Measurements from ENCODE around the gene ZNF367.
A peak's percentile ranks its signal among the peaks of the same experiment; 100 is the strongest.

The ZNF367 gene
- 2.4 to 11.9 (median 8.8) reads per million in 4 donors for total RNA-seq

- DNase-seq, result peak; percentile 84 to 99 (median 89)
Observed at GRCh38 chr9:96418083-96418919, at the start of gene ZNF367. ZNF367 (minus strand) TSS chr9:96418370; CDS start chr9:96418032, 338 bp downstream.

- DNase-seq, result no peak
Observed at GRCh38 chr9:96467784-96468183, 49.6 kb upstream of the ZNF367 start.

- no peak for DNase-seq
Observed at GRCh38 chr9:96464426-96464825, 46.3 kb upstream of the ZNF367 start.

GRCh38 chr9:96462541-96462940, 44.4 kb upstream of the ZNF367 start:
- DNase-seq, result no peak

- DNase-seq, result no peak
Observed at GRCh38 chr9:96461336-96461735, 43.2 kb upstream of the ZNF367 start.

GRCh38 chr9:96460882-96461281, 42.7 kb upstream of the ZNF367 start:
- DNase-seq, result no peak

GRCh38 chr9:96460470-96460869, 42.3 kb upstream of the ZNF367 start:
- DNase-seq, result no peak

GRCh38 chr9:96459268-96460007, 41.3 kb upstream of the ZNF367 start:
- no peak for DNase-seq

- DNase-seq, result no peak
Observed at GRCh38 chr9:96458226-96458625, 40.1 kb upstream of the ZNF367 start.

GRCh38 chr9:96457266-96457665, 39.1 kb upstream of the ZNF367 start:
- DNase-seq, result no peak

GRCh38 chr9:96453625-96454024, 35.5 kb upstream of the ZNF367 start:
- DNase-seq, result no peak

- DNase-seq, result peak in 4 of 5 donors; percentile 16 to 43 (median 28)
Observed at GRCh38 chr9:96450613-96451528, 32.7 kb upstream of the ZNF367 start.

GRCh38 chr9:96449845-96450612, 31.9 kb upstream of the ZNF367 start, which contains the start of gene HABP4:
HABP4 (plus strand) TSS chr9:96450169; CDS start chr9:96450280, 111 bp downstream.
- DNase-seq, result peak; percentile 91 to 96 (median 94)

GRCh38 chr9:96449523-96449844, 31.3 kb upstream of the ZNF367 start:
- DNase-seq, result no peak

GRCh38 chr9:96448546-96449170, 30.5 kb upstream of the ZNF367 start:
- no peak for DNase-seq

GRCh38 chr9:96447406-96447805, 29.2 kb upstream of the ZNF367 start:
- DNase-seq, result no peak

GRCh38 chr9:96442491-96442890, 24.3 kb upstream of the ZNF367 start:
- DNase-seq, result no peak

GRCh38 chr9:96441798-96442445, 23.8 kb upstream of the ZNF367 start:
- peak in 1 of 5 donors; percentile 72 for DNase-seq

- DNase-seq, result no peak
Observed at GRCh38 chr9:96440671-96441199, 22.6 kb upstream of the ZNF367 start.

- no peak for DNase-seq
Observed at GRCh38 chr9:96437454-96437853, 19.3 kb upstream of the ZNF367 start.

Data from T-helper 1 cell (primary cell).